GM08714 (cell line): ENCODE measurements around the gene CREBL2.
"Not testable (repeated sequence)": the region's sequence is repeated elsewhere in the genome, so short reads cannot be mapped to it uniquely, and the experiment has no call there.

Experiments used
- H3K4me3 ChIP-seq: fragments of 200-500 bp; sonication (Bioruptor generic); 2 replicates; pipeline ENCODE4 v1.5.1; 2014; ENCODE audit warnings: mild to moderate bottlenecking, low read length, inconsistent platforms
- ZNF274 ChIP-seq: IDR thresholded peaks from 2 replicates; pipeline ENCODE4 v1.6.1; 2012; ENCODE audit warnings: mild to moderate bottlenecking, low read depth, low read length

The CREBL2 gene

DNA sequence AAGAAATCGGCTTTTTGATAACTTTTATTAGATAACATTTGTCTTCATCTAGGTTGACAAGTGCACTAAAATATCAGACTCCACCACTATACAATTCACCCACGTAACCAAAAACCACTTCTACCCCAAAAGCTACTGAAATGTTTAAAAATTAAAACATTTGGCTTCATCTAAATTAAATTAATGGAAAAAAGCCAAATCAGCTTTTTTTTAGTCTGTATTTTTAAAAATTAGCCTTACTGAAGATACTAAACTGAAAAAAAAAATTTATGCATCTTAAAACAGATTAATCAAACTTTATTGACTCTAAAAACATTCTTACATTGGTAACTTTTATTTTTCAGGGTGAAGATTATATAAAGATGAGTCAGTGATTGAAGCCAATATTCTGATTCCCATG is 30.0 kb downstream of the CREBL2 start:
- H3K4me3 ChIP-seq, result no peak overlapping the region
- no peak for TF ChIP-seq ZNF274

- no peak overlapping the region for H3K4me3 ChIP-seq
- TF ChIP-seq ZNF274, result no peak
Observed at GRCh38 chr12:12642916-12643315, 31.2 kb downstream of the CREBL2 start.

- H3K4me3 ChIP-seq, result no peak overlapping the region; the same call in 1 of the 2 replicates
- TF ChIP-seq ZNF274, result no peak
Observed at GRCh38 chr12:12645485-12645884, 33.8 kb downstream of the CREBL2 start.

DNA sequence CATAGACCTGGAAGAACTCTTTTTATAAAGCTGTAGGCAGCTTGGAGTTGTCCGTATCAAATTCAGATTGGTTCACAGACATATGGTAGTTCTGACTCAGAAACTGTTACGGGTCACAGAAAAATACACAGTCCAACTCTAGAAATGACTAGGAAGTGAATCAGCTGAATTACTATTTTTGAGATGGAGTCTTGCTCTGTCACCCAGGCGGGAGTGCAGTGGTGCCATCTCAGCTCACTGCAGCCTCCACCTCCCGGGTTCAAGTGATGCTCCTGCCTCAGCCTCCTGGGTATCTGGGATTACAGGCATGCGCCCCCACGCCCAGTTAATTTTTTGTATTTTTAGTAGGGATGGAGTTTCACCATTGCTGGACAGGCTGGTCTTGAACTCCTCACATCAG is 34.3 kb downstream of the CREBL2 start:
- not testable (repeated sequence) for H3K4me3 ChIP-seq

DNA sequence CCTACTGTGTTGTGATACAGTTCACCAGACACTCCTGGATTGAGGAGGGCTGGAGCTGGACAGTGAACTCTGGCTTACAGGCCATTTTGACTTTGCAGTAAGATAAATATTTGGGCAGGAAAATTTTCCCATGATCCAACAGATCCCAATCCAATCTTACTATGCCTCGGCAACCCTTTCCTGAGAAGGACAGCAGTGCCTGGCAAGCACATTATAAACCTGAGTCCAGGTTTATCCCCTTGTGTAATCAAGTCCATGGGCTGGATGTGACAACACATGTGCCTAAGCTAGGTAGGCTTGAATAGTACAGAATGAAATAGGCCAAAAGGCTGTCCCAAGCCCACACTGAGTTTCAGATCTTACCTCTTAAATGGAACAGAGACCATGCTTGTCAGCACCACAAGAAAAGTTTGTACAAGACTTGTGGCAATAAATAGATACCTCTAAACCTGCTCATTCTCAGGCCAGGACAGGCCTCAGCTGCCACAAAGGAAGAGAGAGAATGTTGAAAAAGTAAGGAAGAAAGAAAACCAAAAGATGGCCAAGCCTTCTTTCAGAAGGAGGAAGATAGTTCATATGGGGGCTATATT is 34.9 kb downstream of the CREBL2 start:
- TF ChIP-seq ZNF274, result no peak
- H3K4me3 ChIP-seq, result no peak overlapping the region

DNA sequence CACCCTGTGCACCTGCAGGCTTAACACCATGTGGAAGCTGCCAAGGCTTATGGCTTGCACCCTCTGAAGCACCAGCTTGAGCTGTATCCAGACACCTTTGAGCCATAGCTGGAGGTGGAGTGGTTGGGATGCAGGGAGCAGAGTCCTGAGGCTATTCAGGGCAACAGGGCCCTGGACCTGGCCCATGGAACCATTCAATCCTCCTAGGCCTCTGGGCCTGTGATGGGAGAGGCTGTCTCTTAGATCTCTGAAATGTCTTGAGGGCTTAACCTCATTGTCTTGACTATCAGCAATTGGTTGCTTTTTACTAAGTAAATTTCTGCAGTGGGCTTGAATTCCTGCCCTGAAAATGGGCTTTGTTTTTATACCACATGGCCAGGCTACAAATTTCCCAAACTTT is 36.6 kb downstream of the CREBL2 start:
- H3K4me3 ChIP-seq, result no peak overlapping the region
- no peak for TF ChIP-seq ZNF274

DNA sequence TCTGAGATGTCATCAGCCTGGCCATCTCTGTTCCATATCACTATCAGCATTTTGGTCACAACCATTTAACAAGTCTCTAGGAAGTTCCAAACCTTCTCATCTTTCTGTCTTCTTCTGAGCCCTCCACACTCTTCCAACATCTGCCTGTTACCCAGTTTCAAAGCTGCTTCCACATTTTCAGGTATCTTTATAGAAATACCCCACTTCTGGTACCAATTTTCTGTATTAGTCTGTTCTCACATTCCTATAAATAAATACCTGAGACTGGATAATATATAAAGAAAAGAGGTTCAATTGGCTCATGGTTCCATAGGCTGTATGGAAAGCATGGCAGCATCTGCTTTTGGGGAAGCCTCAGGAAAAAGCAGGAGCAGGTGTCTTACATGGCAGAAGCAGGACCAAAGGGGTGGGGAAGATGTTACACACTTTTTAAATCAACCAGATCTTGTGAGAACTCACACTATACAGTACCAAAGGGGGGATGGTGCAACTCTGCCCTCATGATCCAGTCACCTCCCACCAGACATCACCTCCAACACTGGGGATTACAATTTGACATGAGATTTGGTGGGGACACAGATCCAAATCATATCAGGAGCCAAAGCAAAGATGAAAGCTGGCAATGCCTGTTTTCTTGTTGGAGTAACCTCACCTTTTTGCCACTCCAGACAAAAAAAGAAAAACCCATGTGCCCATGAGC is 37.4 kb downstream of the CREBL2 start:
- peak; percentile 84 for TF ChIP-seq ZNF274
- H3K4me3 ChIP-seq, result no peak overlapping the region

DNA sequence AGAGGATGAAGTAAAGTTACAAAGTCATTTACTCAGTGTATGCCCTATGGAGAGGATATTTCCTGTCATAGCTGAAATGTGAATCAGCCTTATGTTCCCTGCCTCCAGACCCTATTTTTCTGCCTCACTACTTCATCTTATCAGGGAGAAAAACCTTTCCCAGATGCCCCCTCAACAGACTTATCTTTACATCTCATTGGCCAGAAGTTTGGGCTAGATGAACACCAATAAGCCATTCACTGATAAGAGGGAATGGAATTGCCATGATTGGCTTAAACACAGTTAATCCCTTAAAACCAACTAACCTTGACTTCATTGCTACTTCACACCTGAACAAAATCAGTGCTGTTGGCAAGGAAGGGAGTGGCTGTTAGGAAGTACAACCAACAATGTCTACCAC is 40.1 kb downstream of the CREBL2 start:
- H3K4me3 ChIP-seq, result no peak overlapping the region
- TF ChIP-seq ZNF274, result no peak

DNA sequence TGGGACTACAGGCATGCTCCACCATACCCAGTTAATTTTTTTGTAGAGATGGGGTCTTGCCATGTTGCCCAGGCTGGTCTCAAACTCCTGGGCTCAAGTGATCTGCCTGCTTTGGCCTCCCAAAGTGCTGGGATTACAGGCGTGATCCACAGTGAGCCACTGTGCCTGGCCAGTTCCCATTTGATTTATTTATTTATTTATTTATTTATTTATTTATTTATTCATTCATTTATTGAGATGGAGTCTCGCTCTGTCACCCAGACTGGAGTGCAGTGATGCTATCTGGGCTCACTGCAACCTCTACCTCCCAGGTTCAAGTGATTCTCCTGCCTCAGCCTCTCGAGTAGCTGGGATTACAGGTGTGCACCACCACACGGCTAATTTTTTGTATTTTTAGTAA is 41.0 kb downstream of the CREBL2 start:
- H3K4me3 ChIP-seq, result not testable (repeated sequence)

- no peak overlapping the region for H3K4me3 ChIP-seq
- no peak for TF ChIP-seq ZNF274
Observed at GRCh38 chr12:12653922-12654321, 42.2 kb downstream of the CREBL2 start.

DNA sequence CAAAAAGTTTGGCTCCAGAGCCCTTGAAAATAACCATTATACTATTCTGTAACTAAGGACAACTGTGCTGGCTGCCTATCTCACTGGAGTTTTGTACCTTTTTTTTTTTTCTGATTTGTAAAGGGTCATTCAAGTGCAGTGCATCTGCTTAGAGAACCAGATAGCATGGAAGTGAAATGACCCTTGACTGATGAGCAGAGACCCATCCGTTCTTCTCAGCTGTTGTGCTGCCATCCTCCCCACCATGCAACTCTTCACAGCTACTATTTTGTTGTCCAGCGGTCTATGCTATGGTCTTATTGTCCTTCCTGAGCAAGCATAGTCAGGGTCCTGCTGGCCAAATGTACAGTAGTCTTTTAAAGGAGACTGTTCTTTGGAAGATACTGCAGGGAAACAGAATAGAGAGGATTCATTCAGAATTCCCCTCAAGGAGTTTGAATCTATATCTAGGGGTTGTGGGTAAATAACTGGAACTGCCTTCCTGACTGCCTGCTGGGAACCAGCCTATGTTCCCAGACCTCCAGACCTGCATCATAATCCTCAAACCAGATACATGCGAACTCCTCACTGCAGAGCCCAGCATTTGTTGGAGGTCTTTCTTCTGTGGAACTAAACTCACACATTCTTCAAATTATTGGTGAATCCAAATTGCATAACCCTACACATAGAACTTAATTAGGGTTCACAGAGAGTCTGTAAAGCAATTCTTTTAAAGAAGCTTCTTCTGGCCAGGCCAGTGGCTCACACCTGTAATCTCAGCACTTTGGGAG is 43.2 kb downstream of the CREBL2 start:
- no peak for TF ChIP-seq ZNF274

DNA sequence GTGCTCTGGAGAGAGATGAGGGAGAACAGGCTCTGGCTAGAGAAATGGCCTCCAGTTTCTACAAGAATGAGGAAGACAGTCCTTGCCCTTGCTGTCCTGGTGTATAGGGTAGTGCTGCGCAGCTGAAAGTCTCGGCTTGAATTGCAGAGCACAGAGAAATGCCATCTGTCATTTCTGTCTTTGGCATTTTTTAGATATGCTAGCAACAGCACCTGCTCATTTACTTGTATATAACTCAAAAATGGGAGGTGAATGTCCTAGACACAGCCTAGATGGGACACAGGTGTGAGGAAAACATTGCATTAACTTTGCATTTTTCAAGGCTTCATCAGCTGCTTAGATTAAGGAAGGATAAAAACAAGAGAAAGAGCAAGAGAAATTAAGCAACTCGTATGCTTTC is 48.5 kb downstream of the CREBL2 start:
- no peak for TF ChIP-seq ZNF274
- H3K4me3 ChIP-seq, result no peak overlapping the region

More for the DNA sequence above, 43.2 kb downstream of the CREBL2 start:
- H3K4me3 ChIP-seq, result no peak overlapping the region

DNA sequence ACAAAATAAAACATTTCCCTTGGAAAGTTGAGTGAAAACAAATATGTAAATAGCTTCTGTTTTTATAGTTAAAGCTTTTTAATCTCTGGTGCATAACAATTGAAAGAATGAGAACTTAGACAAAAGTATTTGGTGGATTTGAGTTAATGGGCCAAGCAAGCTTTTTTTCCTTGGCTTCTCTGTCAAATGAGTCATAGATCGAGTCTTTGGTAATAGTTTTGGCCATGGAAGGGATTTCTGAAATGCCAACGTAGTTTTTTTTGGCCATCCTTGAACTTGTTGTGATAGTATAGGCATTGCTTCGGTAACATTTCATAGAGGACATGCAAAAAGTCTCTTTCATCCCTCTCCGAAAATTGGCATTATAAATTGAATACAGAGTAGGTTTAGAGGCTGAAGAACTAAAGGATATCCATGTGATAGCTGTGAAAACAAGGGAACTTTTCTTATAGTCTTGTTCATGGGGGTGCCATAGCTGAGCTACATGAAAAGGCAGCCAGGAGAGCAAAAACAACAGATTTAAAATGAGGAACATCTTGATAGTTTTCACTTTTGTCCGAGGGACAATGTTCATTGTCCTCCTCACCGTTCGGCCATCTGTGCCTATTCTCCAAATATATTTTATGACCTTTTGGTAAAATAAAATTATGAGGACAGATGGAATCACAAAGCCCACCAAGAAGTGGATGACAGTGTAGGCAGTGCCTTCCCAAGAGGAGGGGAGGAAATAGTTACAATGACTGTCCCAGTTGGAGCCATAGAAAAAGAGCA is 49.6 kb downstream of the CREBL2 start:
- no peak for TF ChIP-seq ZNF274
- H3K4me3 ChIP-seq, result no peak overlapping the region

- no peak for TF ChIP-seq ZNF274
- no peak overlapping the region for H3K4me3 ChIP-seq
Observed at GRCh38 chr12:12663644-12664294, 52.1 kb downstream of the CREBL2 start.
